ENCODE results near the gene FURIN.

The FURIN gene

DNA sequence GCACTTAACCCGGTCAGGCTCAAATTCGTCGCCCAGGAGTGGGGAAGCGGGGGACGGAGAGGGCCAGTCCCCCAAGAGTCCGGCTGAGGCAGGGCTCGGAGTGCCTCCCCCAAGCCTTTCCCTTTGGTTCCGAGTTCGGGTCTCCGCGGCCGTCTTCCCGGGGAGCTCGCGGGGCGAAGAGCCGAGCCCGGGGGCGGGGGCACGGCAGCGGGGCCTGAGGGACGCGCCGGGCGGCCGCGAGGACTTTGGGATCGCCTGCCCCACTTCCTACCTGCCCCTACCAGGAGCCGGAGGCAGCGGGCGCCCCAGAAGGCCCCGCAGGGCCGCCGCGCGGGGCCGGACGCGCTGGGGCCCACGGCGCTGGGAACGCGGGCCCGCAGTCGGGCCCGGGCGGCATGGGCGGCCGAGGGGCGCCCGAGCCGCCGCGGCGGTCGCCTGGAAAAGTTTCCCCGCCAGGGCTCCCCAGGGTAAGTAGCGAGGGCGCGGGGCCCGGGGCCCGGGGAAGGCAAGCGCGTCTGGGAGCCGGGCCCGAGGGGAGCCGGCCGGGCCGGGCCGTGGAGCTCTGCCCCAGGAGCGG, 2.8 kb downstream of the FURIN start:
- peaks cover 51% of the 10 kb centered on the region for H3K4me1 ChIP-seq (ENCODE audit: control insufficient read depth, insufficient read depth, low read length)
- peaks cover 4 to 13% of the 10 kb centered on the region in 2 experiments; a peak in 2 of 3 replicates for H3K36me3 ChIP-seq (ENCODE audit: control insufficient read depth in 2 of 2, insufficient read depth in 1 of 2, low read length in 2 of 2)
- H3K9me3 ChIP-seq (ENCODE audit: control insufficient read depth, insufficient read depth, low read depth, low read length), result no peaks in the 10 kb centered on the region
- POLR2A ChIA-PET, result interaction anchor here (0.6 to 3.0 kb wide), 4 partner anchors 13 to 603 kb away, joined by 3 to 16 read pairs (median 3); partner anchors contain the start of genes BLM and FES
- CTCF ChIA-PET, result interaction anchor here (0.6 to 1.4 kb wide), 3 partner anchors 75 to 459 kb away, joined by 3 read pairs; no protein-coding TSS in a partner anchor
- H3K4me3 ChIP-seq (ENCODE audit: low read depth, low read length), result peak overlapping the region; percentile 75
- peak overlapping the region; percentile 96 for H3K27ac ChIP-seq (ENCODE audit: extremely low read depth, low read depth, low read length)
- TF ChIP-seq ZNF155 (tag by site-specific recombination; IDR thresholded peaks at IDR 0.05), result no peak
- TF ChIP-seq, protein P1, sequence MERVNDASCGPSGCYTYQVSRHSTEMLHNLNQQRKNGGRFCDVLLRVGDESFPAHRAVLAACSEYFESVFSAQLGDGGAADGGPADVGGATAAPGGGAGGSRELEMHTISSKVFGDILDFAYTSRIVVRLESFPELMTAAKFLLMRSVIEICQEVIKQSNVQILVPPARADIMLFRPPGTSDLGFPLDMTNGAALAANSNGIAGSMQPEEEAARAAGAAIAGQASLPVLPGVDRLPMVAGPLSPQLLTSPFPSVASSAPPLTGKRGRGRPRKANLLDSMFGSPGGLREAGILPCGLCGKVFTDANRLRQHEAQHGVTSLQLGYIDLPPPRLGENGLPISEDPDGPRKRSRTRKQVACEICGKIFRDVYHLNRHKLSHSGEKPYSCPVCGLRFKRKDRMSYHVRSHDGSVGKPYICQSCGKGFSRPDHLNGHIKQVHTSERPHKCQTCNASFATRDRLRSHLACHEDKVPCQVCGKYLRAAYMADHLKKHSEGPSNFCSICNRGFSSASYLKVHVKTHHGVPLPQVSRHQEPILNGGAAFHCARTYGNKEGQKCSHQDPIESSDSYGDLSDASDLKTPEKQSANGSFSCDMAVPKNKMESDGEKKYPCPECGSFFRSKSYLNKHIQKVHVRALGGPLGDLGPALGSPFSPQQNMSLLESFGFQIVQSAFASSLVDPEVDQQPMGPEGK (tag by site-specific recombination; IDR thresholded peaks at IDR 0.05), result peak; percentile 34; the same call in 1 of the 2 replicates
- TF ChIP-seq ZBTB48 (tag by site-specific recombination; IDR thresholded peaks at IDR 0.05), result peak; percentile 56; the same call in 1 of the 2 replicates
- peak; percentile 77 for TF ChIP-seq ZNF76 (tag by site-specific recombination; IDR thresholded peaks at IDR 0.05; ENCODE audit: borderline replicate concordance, low read depth)
- TF ChIP-seq ZNF341 (tag by site-specific recombination; IDR thresholded peaks at IDR 0.05; ENCODE audit: low read depth), result peak; percentile 87
- TF ChIP-seq ZBTB20 (tag by site-specific recombination; IDR thresholded peaks at IDR 0.05), result peak; percentile 5
- TF ChIP-seq ZNF555 (tag by site-specific recombination; conservative IDR thresholded peaks at IDR 0.05), result no peak
- TF ChIP-seq ZFHX2 (tag by site-specific recombination; conservative IDR thresholded peaks at IDR 0.05), result peak; percentile 24; the same call in 1 of the 2 replicates
- TF ChIP-seq ZNF132 (tag by site-specific recombination; IDR thresholded peaks at IDR 0.05; ENCODE audit: borderline replicate concordance), result no peak
- no peak; the same call in 1 of the 2 replicates for TF ChIP-seq GLIS2 (tag by site-specific recombination; IDR thresholded peaks at IDR 0.05)
- 0 out of 2 replicates have a peak, but pooled peaks have one; percentile 15 for TF ChIP-seq EGR2 (tag by site-specific recombination; IDR thresholded peaks at IDR 0.05; ENCODE audit: low read depth)
- TF ChIP-seq ZNF48 (tag by site-specific recombination; IDR thresholded peaks at IDR 0.05), result no peak
- no peak for TF ChIP-seq IKZF3 (tag by site-specific recombination; IDR thresholded peaks at IDR 0.05)
- TF ChIP-seq ZNF585B (tag by site-specific recombination; IDR thresholded peaks at IDR 0.05), result no peak
- peak; percentile 59 for TF ChIP-seq ZNF600 (tag by site-specific recombination; IDR thresholded peaks at IDR 0.05)
- TF ChIP-seq OVOL3 (tag by site-specific recombination; IDR thresholded peaks at IDR 0.05), result no peak
- TF ChIP-seq ZNF350 (tag by site-specific recombination; IDR thresholded peaks at IDR 0.05), result no peak
- no peak for TF ChIP-seq YY2 (tag by site-specific recombination; IDR thresholded peaks at IDR 0.05)
- TF ChIP-seq TCF7L2 (IDR thresholded peaks at IDR 0.05; ENCODE audit: borderline replicate concordance, low read depth, low read length), result no peak
- no peak for TF ChIP-seq ZNF23 (tag by site-specific recombination; IDR thresholded peaks at IDR 0.05; ENCODE audit: borderline replicate concordance)
- 0 out of 2 replicates have a peak, but pooled peaks have one; percentile 31 for TF ChIP-seq SP2 (tag by site-specific recombination; IDR thresholded peaks at IDR 0.05)
- TF ChIP-seq HOXC10 (CRISPR knock-in tag; IDR thresholded peaks at IDR 0.05), result no peak
- TF ChIP-seq ZNF473 (tag by site-specific recombination; IDR thresholded peaks at IDR 0.05), result no peak
- TF ChIP-seq, protein P2, sequence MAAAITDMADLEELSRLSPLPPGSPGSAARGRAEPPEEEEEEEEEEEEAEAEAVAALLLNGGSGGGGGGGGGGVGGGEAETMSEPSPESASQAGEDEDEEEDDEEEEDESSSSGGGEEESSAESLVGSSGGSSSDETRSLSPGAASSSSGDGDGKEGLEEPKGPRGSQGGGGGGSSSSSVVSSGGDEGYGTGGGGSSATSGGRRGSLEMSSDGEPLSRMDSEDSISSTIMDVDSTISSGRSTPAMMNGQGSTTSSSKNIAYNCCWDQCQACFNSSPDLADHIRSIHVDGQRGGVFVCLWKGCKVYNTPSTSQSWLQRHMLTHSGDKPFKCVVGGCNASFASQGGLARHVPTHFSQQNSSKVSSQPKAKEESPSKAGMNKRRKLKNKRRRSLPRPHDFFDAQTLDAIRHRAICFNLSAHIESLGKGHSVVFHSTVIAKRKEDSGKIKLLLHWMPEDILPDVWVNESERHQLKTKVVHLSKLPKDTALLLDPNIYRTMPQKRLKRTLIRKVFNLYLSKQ (tag by site-specific recombination; IDR thresholded peaks at IDR 0.05; ENCODE audit: borderline replicate concordance), result no peak
- no peak for TF ChIP-seq ZNF221 (tag by site-specific recombination; IDR thresholded peaks at IDR 0.05; ENCODE audit: borderline replicate concordance)
- TF ChIP-seq, protein P3, sequence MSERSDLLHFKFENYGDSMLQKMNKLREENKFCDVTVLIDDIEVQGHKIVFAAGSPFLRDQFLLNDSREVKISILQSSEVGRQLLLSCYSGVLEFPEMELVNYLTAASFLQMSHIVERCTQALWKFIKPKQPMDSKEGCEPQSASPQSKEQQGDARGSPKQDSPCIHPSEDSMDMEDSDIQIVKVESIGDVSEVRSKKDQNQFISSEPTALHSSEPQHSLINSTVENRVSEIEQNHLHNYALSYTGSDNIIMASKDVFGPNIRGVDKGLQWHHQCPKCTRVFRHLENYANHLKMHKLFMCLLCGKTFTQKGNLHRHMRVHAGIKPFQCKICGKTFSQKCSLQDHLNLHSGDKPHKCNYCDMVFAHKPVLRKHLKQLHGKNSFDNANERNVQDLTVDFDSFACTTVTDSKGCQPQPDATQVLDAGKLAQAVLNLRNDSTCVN (tag by site-specific recombination; optimal IDR thresholded peaks at IDR 0.05), result peak; percentile 74
- TF ChIP-seq, protein P4, sequence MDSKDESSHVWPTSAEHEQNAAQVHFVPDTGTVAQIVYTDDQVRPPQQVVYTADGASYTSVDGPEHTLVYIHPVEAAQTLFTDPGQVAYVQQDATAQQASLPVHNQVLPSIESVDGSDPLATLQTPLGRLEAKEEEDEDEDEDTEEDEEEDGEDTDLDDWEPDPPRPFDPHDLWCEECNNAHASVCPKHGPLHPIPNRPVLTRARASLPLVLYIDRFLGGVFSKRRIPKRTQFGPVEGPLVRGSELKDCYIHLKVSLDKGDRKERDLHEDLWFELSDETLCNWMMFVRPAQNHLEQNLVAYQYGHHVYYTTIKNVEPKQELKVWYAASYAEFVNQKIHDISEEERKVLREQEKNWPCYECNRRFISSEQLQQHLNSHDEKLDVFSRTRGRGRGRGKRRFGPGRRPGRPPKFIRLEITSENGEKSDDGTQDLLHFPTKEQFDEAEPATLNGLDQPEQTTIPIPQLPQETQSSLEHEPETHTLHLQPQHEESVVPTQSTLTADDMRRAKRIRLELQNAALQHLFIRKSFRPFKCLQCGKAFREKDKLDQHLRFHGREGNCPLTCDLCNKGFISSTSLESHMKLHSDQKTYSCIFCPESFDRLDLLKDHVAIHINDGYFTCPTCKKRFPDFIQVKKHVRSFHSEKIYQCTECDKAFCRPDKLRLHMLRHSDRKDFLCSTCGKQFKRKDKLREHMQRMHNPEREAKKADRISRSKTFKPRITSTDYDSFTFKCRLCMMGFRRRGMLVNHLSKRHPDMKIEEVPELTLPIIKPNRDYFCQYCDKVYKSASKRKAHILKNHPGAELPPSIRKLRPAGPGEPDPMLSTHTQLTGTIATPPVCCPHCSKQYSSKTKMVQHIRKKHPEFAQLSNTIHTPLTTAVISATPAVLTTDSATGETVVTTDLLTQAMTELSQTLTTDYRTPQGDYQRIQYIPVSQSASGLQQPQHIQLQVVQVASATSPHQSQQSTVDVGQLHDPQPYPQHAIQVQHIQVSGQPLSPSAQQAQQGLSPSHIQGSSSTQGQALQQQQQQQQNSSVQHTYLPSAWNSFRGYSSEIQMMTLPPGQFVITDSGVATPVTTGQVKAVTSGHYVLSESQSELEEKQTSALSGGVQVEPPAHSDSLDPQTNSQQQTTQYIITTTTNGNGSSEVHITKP (tag by site-specific recombination; IDR thresholded peaks at IDR 0.05), result peak; percentile 48
- no peak for TF ChIP-seq ZNF140 (tag by site-specific recombination; IDR thresholded peaks at IDR 0.05)
- TF ChIP-seq ZNF248 (tag by site-specific recombination; IDR thresholded peaks at IDR 0.05), result no peak

All from HEK293 (cell line).